ENCODE results near the gene CALHM1. TPM values are rescaled to one million over a fixed set of nuclear protein-coding genes. Genes with fewer than 3 reads are reported as not detected.
"Not testable (repeated sequence)": the region's sequence is repeated elsewhere in the genome, so short reads cannot be mapped to it uniquely, and the experiment has no call there.

Gene CALHM1
- total RNA-seq, 1 donor, result not detected

DNA sequence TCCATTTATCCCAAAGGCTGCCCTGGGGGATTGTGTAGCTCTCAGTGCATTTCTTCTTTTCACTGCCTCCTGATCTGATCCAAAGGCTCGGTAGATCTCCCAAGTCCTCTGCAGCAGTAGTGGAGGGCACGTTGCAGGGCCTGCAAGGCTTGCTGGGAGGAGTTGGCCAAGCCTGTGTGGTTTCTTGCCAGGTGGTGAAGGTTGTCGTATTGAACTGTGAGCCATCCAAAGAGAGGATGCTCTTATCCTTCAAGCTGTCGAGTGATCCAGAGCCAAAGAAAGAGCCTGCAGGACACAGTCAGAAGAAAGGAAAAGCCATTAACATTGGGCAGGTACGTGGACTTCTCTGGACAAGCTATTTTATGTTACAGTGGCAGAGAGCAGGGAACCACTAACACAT, 41.1 kb downstream of the CALHM1 start:
- DNase-seq (ENCODE audit: low read depth), result no peak
- TF ChIP-seq, protein P1, sequence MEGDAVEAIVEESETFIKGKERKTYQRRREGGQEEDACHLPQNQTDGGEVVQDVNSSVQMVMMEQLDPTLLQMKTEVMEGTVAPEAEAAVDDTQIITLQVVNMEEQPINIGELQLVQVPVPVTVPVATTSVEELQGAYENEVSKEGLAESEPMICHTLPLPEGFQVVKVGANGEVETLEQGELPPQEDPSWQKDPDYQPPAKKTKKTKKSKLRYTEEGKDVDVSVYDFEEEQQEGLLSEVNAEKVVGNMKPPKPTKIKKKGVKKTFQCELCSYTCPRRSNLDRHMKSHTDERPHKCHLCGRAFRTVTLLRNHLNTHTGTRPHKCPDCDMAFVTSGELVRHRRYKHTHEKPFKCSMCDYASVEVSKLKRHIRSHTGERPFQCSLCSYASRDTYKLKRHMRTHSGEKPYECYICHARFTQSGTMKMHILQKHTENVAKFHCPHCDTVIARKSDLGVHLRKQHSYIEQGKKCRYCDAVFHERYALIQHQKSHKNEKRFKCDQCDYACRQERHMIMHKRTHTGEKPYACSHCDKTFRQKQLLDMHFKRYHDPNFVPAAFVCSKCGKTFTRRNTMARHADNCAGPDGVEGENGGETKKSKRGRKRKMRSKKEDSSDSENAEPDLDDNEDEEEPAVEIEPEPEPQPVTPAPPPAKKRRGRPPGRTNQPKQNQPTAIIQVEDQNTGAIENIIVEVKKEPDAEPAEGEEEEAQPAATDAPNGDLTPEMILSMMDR (IDR thresholded peaks at IDR 0.05; ENCODE audit: insufficient read depth, low read length), result no peak

DNA sequence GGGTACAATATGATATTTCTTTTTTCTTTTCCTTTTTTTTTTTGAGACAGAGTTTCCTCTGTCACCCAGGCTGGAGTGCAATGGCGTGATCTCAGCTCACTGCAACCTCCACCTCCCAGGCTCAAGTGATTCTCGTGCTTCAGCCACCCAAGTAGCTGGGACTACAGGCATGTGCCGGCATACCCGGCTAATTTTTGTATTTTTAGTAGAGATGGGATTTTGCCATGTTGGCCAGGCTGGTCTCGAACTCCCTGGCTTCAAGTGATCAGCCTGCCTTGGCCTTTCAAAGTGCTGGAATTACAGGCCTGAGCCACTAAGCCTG, 41.6 kb downstream of the CALHM1 start:
- not testable (repeated sequence) for H3K4me3 ChIP-seq (ENCODE audit: low read depth, low read length); DNase-seq (ENCODE audit: low read depth)

More for the DNA sequence above, 41.1 kb downstream of the CALHM1 start:
- H3K4me3 ChIP-seq (ENCODE audit: low read depth, low read length), result no peak overlapping the region

DNA sequence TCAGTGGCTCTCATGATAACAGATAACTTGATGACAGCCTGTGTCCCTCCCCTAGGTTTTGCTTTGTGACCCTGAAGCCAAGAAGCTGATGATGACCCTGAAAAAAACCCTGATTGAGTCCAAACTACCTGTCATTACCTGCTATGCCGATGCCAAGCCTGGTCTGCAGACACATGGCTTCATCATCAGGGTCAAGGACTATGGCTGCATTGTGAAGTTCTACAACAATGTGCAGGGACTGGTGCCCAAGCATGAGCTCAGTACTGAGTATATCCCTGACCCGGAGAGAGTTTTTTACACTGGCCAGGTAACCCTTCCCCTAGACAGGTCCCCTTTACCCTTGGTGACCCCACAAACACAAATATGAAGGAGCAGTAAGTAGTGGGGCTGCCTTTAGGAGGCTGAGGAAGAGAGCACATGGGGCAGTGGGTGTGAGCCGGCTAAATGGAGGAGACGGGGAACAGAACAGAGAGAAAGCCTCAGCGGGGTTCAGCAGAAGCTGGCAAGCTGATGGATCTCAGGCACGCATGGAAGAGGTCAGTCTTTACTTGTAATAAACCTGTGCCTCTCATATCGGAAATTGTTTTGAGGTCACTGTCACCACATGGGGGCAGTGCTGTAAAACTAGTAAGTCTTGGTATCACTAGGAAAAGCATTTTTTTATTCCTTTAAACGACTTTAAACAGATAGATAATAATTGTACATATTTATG, 42.1 kb downstream of the CALHM1 start:
- peak; percentile 84 for DNase-seq (ENCODE audit: low read depth)
- H3K4me3 ChIP-seq (ENCODE audit: low read depth, low read length), result no peak overlapping the region
- TF ChIP-seq, protein P1 (IDR thresholded peaks at IDR 0.05; ENCODE audit: insufficient read depth, low read length), result peak; percentile 58

DNA sequence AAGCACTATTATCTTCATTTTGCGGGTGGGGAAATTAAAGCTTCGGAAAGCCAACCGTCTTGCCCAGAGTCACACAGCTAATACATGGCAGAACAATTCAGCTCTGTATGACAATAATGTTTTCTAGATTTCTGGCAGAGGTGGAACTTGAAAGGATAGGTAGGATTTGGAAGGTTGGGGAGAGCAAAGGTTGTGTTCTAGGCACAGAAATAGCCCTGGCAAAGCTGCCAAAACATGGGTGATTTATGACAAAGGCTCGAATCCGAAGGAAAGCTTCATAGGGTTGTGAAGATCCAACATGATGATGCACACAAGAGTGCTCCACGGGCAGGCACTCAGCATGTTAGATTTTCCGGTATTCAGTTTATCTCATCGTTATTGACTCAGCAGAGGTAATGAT, 43.1 kb downstream of the CALHM1 start:
- TF ChIP-seq, protein P1 (IDR thresholded peaks at IDR 0.05; ENCODE audit: insufficient read depth, low read length), result no peak
- DNase-seq (ENCODE audit: low read depth), result no peak
- H3K4me3 ChIP-seq (ENCODE audit: low read depth, low read length), result no peak overlapping the region

DNA sequence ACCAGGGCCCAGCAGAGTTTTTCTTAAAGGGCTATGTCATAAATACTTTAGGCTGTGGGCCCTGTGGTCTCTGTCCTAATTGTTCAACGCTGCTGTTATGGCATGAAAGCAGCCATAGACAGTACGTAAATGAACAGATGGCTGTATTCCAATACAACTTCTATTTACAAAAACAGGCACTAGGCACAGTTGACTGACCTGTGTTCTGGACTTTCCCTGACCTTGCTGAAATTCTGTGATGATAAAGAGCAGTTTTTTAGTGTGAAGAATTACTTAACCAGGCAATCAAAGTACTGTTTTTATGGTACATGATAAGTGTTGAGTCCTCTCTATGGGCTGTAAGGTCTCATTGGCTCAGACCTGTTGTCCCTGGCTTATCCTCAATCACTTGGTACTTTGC, 45.1 kb downstream of the CALHM1 start:
- TF ChIP-seq, protein P1 (IDR thresholded peaks at IDR 0.05; ENCODE audit: insufficient read depth, low read length), result no peak
- H3K4me3 ChIP-seq (ENCODE audit: low read depth, low read length), result no peak overlapping the region
- DNase-seq (ENCODE audit: low read depth), result no peak

Other genes with a start within 250 kb of the CALHM1 start
- gene RPEL1, start 213.0 kb downstream of the CALHM1 start, total RNA-seq (ENCODE audit: low replicate concordance), result under 0.01 and 0.82 TPM in 2 replicates
- gene INA, start 181.8 kb downstream of the CALHM1 start, total RNA-seq (ENCODE audit: low replicate concordance), result 0.33 and 0.90 TPM in 2 replicates
- 16.4 and 64.0 TPM in 2 replicates for gene PCGF6, start 107.8 kb downstream of the CALHM1 start, total RNA-seq (ENCODE audit: low replicate concordance)
- 3.8 and 5.6 TPM in 2 replicates for gene TAF5, start 90.9 kb downstream of the CALHM1 start, total RNA-seq (ENCODE audit: low replicate concordance)
- gene ATP5MK, start 62.4 kb downstream of the CALHM1 start, total RNA-seq (ENCODE audit: low replicate concordance), result 159 and 387 TPM in 2 replicates
- 33.9 and 38.4 TPM in 2 replicates for gene PDCD11, start 62.3 kb downstream of the CALHM1 start, total RNA-seq (ENCODE audit: low replicate concordance)
- 57.6 and 91.4 TPM in 2 replicates for gene CALHM2, start 6.5 kb downstream of the CALHM1 start, total RNA-seq (ENCODE audit: low replicate concordance)
- gene CALHM3, start 20.3 kb upstream of the CALHM1 start, total RNA-seq (ENCODE audit: low replicate concordance), result not detected in 2 replicates
- gene NEURL1, start 34.8 kb upstream of the CALHM1 start, total RNA-seq (ENCODE audit: low replicate concordance), result 0.27 TPM in 1 of 2 replicates, not detected in the other

Measured in fibroblast of the aortic adventitia (primary cell).